Neural cell (in vitro differentiated cells): Measurements from ENCODE around the gene AGBL1.

Experiments
- CTCF ChIP-seq: fragments of 450-650 bp; IDR thresholded peaks from 2 replicates; pipeline ENCODE4 v1.5.1; 2014; ENCODE audit warnings: antibody characterized with exemption, mild to moderate bottlenecking, moderate library complexity; ENCODE audit not compliant: poor library complexity, severe bottlenecking
- EP300 ChIP-seq: fragments of 450-650 bp; conservative IDR thresholded peaks from 2 replicates; pipeline ENCODE4 v1.6.1; 2014; ENCODE audit warnings: antibody characterized with exemption, mild to moderate bottlenecking, moderate library complexity; ENCODE audit not compliant: poor library complexity, severe bottlenecking
- EZH2 ChIP-seq: fragments of 200-600, 300-800 bp; shearing (Covaris generic), sonication (generic); IDR thresholded peaks from 2 replicates; pipeline ENCODE4 v1.6.1; 2014; ENCODE audit warnings: antibody characterized with exemption, low read length, borderline replicate concordance, mild to moderate bottlenecking; ENCODE audit not compliant: insufficient read depth, poor library complexity, severe bottlenecking
- MXI1 ChIP-seq: fragments of 450-650 bp; conservative IDR thresholded peaks from 2 replicates; pipeline ENCODE4 v1.6.1; 2014; ENCODE audit warnings: antibody characterized with exemption, mild to moderate bottlenecking; ENCODE audit not compliant: poor library complexity, severe bottlenecking
- POLR2AphosphoS5 ChIP-seq: IDR thresholded peaks from 2 replicates; pipeline ENCODE4 v1.6.1; 2012
- RAD21 ChIP-seq: fragments of 450-650 bp; conservative IDR thresholded peaks from 2 replicates; pipeline ENCODE4 v1.6.1; 2014; ENCODE audit warnings: antibody characterized with exemption, mild to moderate bottlenecking, moderate library complexity
- SMC3 ChIP-seq: fragments of 450-650 bp; conservative IDR thresholded peaks from 2 replicates; pipeline ENCODE4 v1.6.1; 2014; ENCODE audit warnings: antibody characterized with exemption, mild to moderate bottlenecking, moderate library complexity; ENCODE audit not compliant: poor library complexity
- TAF1 ChIP-seq: IDR thresholded peaks from 2 replicates; pipeline ENCODE4 v1.6.1; 2012; ENCODE audit warnings: low read depth
- TF ChIP-seq, protein P1 (sequence below): IDR thresholded peaks from 2 replicates; pipeline ENCODE4 v1.6.1; 2012; ENCODE audit warnings: borderline replicate concordance

DNA sequence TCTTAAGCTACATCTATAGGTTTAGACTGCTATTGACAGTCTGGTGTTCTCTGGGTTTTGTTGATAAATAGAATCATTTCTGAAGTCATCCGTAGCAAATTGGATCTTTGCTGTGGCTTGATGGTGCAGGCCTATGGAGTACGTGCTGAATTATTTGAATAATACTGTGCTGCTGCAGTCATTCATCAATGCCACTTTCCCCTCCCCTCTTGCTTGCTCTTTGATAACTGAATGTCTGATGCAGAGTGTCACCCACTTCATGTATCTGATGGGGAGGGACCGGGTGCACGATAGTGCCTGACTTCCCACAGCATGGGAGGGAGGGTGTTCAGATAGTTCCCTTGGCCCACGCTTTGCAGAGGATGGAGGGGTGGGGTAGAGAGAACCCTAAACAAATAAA, 179.9 kb downstream of the AGBL1 start:
- no peak for TF ChIP-seq CTCF
- TF ChIP-seq TAF1: no peak
- no peak for TF ChIP-seq POLR2AphosphoS5
- TF ChIP-seq, protein P1, sequence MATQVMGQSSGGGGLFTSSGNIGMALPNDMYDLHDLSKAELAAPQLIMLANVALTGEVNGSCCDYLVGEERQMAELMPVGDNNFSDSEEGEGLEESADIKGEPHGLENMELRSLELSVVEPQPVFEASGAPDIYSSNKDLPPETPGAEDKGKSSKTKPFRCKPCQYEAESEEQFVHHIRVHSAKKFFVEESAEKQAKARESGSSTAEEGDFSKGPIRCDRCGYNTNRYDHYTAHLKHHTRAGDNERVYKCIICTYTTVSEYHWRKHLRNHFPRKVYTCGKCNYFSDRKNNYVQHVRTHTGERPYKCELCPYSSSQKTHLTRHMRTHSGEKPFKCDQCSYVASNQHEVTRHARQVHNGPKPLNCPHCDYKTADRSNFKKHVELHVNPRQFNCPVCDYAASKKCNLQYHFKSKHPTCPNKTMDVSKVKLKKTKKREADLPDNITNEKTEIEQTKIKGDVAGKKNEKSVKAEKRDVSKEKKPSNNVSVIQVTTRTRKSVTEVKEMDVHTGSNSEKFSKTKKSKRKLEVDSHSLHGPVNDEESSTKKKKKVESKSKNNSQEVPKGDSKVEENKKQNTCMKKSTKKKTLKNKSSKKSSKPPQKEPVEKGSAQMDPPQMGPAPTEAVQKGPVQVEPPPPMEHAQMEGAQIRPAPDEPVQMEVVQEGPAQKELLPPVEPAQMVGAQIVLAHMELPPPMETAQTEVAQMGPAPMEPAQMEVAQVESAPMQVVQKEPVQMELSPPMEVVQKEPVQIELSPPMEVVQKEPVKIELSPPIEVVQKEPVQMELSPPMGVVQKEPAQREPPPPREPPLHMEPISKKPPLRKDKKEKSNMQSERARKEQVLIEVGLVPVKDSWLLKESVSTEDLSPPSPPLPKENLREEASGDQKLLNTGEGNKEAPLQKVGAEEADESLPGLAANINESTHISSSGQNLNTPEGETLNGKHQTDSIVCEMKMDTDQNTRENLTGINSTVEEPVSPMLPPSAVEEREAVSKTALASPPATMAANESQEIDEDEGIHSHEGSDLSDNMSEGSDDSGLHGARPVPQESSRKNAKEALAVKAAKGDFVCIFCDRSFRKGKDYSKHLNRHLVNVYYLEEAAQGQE: no peak
- no peak for TF ChIP-seq SMC3
- no peak for TF ChIP-seq EZH2
- no peak for TF ChIP-seq MXI1
- TF ChIP-seq RAD21: no peak
- no peak for TF ChIP-seq EP300
